ENCODE measurements around the gene FOXD1.
A peak's percentile ranks its signal among the peaks of the same experiment; 100 is the strongest.

The FOXD1 gene

GRCh38 chr5:73443829-73444498 is 4.6 kb downstream of the FOXD1 start:
- H3K27ac ChIP-seq, result no peak overlapping the region
- TF ChIP-seq, protein P1, sequence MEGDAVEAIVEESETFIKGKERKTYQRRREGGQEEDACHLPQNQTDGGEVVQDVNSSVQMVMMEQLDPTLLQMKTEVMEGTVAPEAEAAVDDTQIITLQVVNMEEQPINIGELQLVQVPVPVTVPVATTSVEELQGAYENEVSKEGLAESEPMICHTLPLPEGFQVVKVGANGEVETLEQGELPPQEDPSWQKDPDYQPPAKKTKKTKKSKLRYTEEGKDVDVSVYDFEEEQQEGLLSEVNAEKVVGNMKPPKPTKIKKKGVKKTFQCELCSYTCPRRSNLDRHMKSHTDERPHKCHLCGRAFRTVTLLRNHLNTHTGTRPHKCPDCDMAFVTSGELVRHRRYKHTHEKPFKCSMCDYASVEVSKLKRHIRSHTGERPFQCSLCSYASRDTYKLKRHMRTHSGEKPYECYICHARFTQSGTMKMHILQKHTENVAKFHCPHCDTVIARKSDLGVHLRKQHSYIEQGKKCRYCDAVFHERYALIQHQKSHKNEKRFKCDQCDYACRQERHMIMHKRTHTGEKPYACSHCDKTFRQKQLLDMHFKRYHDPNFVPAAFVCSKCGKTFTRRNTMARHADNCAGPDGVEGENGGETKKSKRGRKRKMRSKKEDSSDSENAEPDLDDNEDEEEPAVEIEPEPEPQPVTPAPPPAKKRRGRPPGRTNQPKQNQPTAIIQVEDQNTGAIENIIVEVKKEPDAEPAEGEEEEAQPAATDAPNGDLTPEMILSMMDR (IDR thresholded peaks at IDR 0.05), result no peak
- TF ChIP-seq ZFX (IDR thresholded peaks at IDR 0.05; ENCODE audit: borderline replicate concordance), result no peak

DNA sequence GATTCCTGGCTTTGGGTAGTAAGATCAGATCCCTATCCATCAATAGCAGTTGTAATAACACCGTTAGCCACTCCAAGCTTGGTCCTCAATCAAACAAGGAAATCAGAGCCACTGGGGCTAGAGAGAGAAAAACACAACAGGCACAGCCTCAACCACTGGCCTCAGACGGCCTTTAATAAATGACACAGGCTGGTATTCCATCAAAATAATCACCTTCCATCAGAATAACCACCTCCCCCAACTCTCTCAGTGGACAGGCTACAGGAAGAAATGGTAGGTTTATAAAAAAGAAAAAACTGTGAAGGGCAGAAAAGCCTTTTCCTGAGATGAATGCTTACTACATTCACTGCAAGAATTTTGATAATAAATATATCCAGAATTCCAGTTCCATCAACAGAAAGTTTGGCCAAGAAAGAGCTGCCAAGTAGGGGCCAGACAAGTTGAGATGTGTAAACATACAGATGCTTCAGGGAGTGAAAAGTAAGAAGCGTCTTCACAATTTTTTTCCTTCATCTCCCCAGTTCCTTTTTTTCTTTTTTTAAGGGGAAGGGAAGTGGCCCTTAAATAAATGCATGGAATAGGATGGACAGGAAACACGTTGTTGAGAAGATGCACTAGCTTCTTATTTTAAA is 5.5 kb downstream of the FOXD1 start:
- no peak overlapping the region for H3K27ac ChIP-seq
- TF ChIP-seq, protein P1 (IDR thresholded peaks at IDR 0.05), result no peak
- TF ChIP-seq ZFX (IDR thresholded peaks at IDR 0.05; ENCODE audit: borderline replicate concordance), result no peak

- H3K27ac ChIP-seq, result no peak overlapping the region
- TF ChIP-seq, protein P1 (IDR thresholded peaks at IDR 0.05), result no peak
- TF ChIP-seq ZFX (IDR thresholded peaks at IDR 0.05; ENCODE audit: borderline replicate concordance), result no peak
Observed at GRCh38 chr5:73442231-73442811, 6.3 kb downstream of the FOXD1 start.

- H3K27ac ChIP-seq, result no peak overlapping the region
- TF ChIP-seq ZFX (IDR thresholded peaks at IDR 0.05; ENCODE audit: borderline replicate concordance), result no peak
- TF ChIP-seq, protein P1 (IDR thresholded peaks at IDR 0.05), result no peak
Observed at GRCh38 chr5:73441378-73441777, 7.2 kb downstream of the FOXD1 start.

DNA sequence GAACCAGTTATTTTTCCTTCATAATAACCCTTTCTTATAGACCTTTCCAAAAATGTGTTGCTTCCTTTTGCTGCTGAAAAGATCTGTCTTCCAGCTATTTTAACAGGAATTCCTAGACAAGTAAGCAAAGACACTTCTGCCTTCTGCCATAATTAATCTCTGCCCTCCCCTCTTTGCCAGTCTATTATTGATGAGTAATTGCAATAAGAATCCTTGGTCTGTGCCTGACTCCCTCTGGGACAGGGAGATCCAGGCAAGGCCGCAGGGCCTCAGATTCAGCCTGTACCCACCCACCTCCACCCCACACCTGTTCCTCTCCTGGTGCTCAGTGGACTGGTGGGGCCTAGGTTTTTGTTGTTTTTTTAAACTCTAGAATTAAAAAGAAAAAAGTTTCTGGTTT is 8.3 kb downstream of the FOXD1 start:
- H3K27ac ChIP-seq, result no peak overlapping the region
- TF ChIP-seq ZFX (IDR thresholded peaks at IDR 0.05; ENCODE audit: borderline replicate concordance), result no peak
- TF ChIP-seq, protein P1 (IDR thresholded peaks at IDR 0.05), result no peak

DNA sequence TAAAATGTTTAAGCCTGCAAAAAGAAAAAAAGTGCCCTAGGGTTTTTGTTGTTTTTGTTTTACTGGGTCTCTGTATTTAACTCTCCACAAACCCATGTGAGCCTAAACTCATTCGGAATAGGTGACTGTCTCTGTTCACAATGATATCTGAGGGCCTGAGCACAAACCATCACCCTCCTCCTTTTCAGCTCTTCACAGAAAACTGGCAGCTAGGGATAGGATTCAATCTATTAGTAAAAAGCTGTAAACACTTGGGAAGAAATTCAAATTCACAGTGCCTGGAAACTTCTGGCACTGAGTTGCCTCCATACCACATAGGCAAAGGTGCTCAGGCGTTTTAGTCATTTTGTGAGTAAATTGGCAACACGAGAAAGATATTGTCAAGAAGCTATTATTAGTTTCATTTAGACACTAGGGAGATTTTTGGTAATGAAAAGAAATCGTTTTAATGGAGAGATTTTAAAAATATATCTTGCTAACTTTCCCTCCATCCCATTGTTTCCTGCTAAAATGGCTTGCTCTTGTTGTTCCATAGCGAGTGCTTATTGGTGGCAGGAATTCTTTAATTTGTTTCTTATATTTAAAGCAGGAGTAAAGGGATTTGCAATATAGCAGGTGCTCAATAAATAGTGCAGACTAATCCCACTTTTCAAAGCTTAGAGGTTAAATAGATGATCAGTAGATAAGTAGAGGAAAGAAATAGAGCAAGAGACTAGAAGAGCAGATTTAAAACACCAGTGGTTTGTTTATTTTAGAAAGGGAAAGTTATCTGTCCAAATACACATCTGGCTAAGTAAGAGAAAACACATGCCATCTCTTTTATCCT is 9.7 kb downstream of the FOXD1 start:
- peak overlapping the region; percentile 81; the same call in 1 of the 2 replicates for H3K27ac ChIP-seq
- TF ChIP-seq, protein P1 (IDR thresholded peaks at IDR 0.05), result no peak
- TF ChIP-seq ZFX (IDR thresholded peaks at IDR 0.05; ENCODE audit: borderline replicate concordance), result no peak
